H1 (cell line): ENCODE results near the gene RALGAPA1. TPM values are rescaled to one million over a fixed set of nuclear protein-coding genes. Genes with fewer than 3 reads are reported as not detected.

Experiments used
- CTCF ChIA-PET: fragments of 300-600 bp; sonication (Branson Sonifier 250); formaldehyde crosslinking; loops from one replicate; lab custom pipeline; 2021; ENCODE audit not compliant: partially characterized antibody; lab: Charles Lee
- POLR2A ChIA-PET: fragments of 300-600 bp; sonication (Branson Sonifier 250); formaldehyde crosslinking; loops from one replicate; lab custom pipeline; 2021; ENCODE audit warnings: inconsistent platforms; ENCODE audit not compliant: partially characterized antibody; lab: Charles Lee
- DNase-seq, 2 experiments: peaks; one replicate each; pipeline versions ENCODE4 v3.0.0 to v3.0.0-alpha.2; 2010 to 2022; ENCODE audit warnings: low spot score in 2 of 2, low read depth in 1 of 2, mixed read lengths in 1 of 2
- FAIRE-seq: peaks from 2 replicates; lab custom pipeline; 2011; peaks lifted over from hg19 to GRCh38; lab: Jason Lieb, UNC
- H2AFZ ChIP-seq: 2 replicates; pipeline ENCODE4 v1.8.1; 2012; ENCODE audit warnings: low read length, inconsistent platforms
- H2AK5ac ChIP-seq: 2 replicates; pipeline ENCODE4 v1.6.1; 2013; ENCODE audit warnings: low read depth, low read length
- H2BK120ac ChIP-seq: replicated peaks from 2 replicates; pipeline ENCODE3; 2013; ENCODE audit warnings: low read depth, low read length, inconsistent platforms
- H2BK12ac ChIP-seq: 2 replicates; pipeline ENCODE4 v1.6.1; 2013; ENCODE audit warnings: low read depth, low read length
- H2BK15ac ChIP-seq: 2 replicates; pipeline ENCODE4 v1.6.1; 2013; ENCODE audit warnings: low read length
- H2BK20ac ChIP-seq: 2 replicates; pipeline ENCODE4 v1.6.1; 2013; ENCODE audit warnings: low read length
- H2BK5ac ChIP-seq: 2 replicates; pipeline ENCODE4 v1.6.1; 2013; ENCODE audit warnings: low read depth, low read length
- H3K14ac ChIP-seq: 2 replicates; pipeline ENCODE4 v1.6.1; 2013; ENCODE audit warnings: inconsistent platforms; ENCODE audit not compliant: insufficient read length
- H3K18ac ChIP-seq: 2 replicates; pipeline ENCODE4 v1.6.1; 2013; ENCODE audit warnings: low read length; ENCODE audit errors: extremely low read depth
- H3K23ac ChIP-seq: 2 replicates; pipeline ENCODE4 v1.6.1; 2013; ENCODE audit warnings: inconsistent platforms; ENCODE audit not compliant: insufficient read length
- H3K23me2 ChIP-seq: 2 replicates; pipeline ENCODE4 v1.6.1; 2013; ENCODE audit warnings: low read depth, low read length
- H3K27ac ChIP-seq: 2 replicates; pipeline ENCODE4 v1.6.1; 2011; ENCODE audit warnings: low read depth, low read length, inconsistent platforms
- H3K27me3 ChIP-seq, 4 experiments: replicated peaks in 1 of 4; 1 replicate in 1 of 4; 2 replicates in 3 of 4; pipeline versions ENCODE4 v1.6.1 to v1.8.1; 2011 to 2013; ENCODE audit warnings: low read length in 3 of 4, mild to moderate bottlenecking in 3 of 4, inconsistent platforms in 2 of 4, mixed read lengths in 2 of 4, moderate library complexity in 1 of 4; ENCODE audit not compliant: control insufficient read depth in 3 of 4, insufficient read depth in 3 of 4; ENCODE audit errors: extremely low read depth in 1 of 4
- H3K36me3 ChIP-seq, 4 experiments: 2 replicates each; pipeline versions ENCODE4 v1.6.1 to v1.8.1; 2011 to 2013; ENCODE audit warnings: mild to moderate bottlenecking in 4 of 4, low read length in 3 of 4, moderate library complexity in 2 of 4, control low read depth in 1 of 4, inconsistent platforms in 1 of 4; ENCODE audit not compliant: insufficient read depth in 4 of 4, control insufficient read depth in 2 of 4
- H3K4ac ChIP-seq: replicated peaks from 2 replicates; pipeline ENCODE3; 2013; ENCODE audit warnings: low read length, low read depth, mixed read lengths, inconsistent platforms; ENCODE audit not compliant: insufficient read length
- H3K4me1 ChIP-seq, 4 experiments: replicated peaks in 1 of 4; 1 replicate in 1 of 4; 2 replicates in 3 of 4; pipeline versions ENCODE4 v1.6.1 to v1.8.1; 2011 to 2013; ENCODE audit warnings: low read length in 3 of 4, inconsistent platforms in 2 of 4, mixed read lengths in 1 of 4; ENCODE audit not compliant: insufficient read depth in 4 of 4, control insufficient read depth in 3 of 4
- H3K4me2 ChIP-seq, 2 experiments: 2 replicates each; pipeline versions ENCODE4 v1.6.1 to v1.8.1; 2011 to 2013; ENCODE audit warnings: low read depth in 2 of 2, low read length in 2 of 2, control low read depth in 1 of 2, inconsistent platforms in 1 of 2, mild to moderate bottlenecking in 1 of 2; ENCODE audit not compliant: insufficient read depth in 1 of 2
- H3K4me3 ChIP-seq, 4 experiments: fragments of 200-600, 300-600 bp in 1 of 4; sonication (generic), shearing (Covaris generic), sonication (Bioruptor Twin) in 1 of 4; 2 replicates each; pipeline versions ENCODE4 v1.5.1 to v1.8.1; 2011 to 2016; ENCODE audit warnings: low read length in 4 of 4, low read depth in 3 of 4, control low read depth in 2 of 4, inconsistent platforms in 2 of 4, mild to moderate bottlenecking in 2 of 4, mixed read lengths in 1 of 4, moderate library complexity in 1 of 4; ENCODE audit not compliant: insufficient read depth in 2 of 4; ENCODE audit errors: extremely low read depth in 1 of 4
- H3K56ac ChIP-seq: replicated peaks from 2 replicates; pipeline ENCODE3; 2013; ENCODE audit warnings: low read depth, mild to moderate bottlenecking, mixed read lengths, low read length, inconsistent platforms; ENCODE audit not compliant: insufficient read length
- H3K79me1 ChIP-seq: 2 replicates; pipeline ENCODE4 v1.6.1; 2013; ENCODE audit warnings: low read depth, low read length, control low read depth
- H3K79me2 ChIP-seq, 2 experiments: 2 replicates each; pipeline versions ENCODE4 v1.6.1 to v1.8.1; 2012 to 2013; ENCODE audit warnings: low read length in 2 of 2, mild to moderate bottlenecking in 2 of 2, inconsistent platforms in 1 of 2; ENCODE audit not compliant: insufficient read depth in 2 of 2, control insufficient read depth in 1 of 2
- H3K9ac ChIP-seq, 4 experiments: replicated peaks in 1 of 4; 1 replicate in 1 of 4; 2 replicates in 3 of 4; pipeline versions ENCODE4 v1.6.1 to v1.8.1; 2011 to 2013; ENCODE audit warnings: low read depth in 3 of 4, low read length in 3 of 4, control low read depth in 2 of 4, mild to moderate bottlenecking in 2 of 4, moderate library complexity in 2 of 4, inconsistent platforms in 1 of 4; ENCODE audit errors: extremely low read depth in 1 of 4
- H3K9me3 ChIP-seq, 2 experiments: 2 replicates each; pipeline versions ENCODE4 v1.6.1 to v1.8.1; 2012 to 2013; ENCODE audit warnings: mild to moderate bottlenecking in 2 of 2, moderate library complexity in 2 of 2, control low read depth in 1 of 2, inconsistent platforms in 1 of 2, low read depth in 1 of 2, low read length in 1 of 2, mixed read lengths in 1 of 2; ENCODE audit not compliant: insufficient read depth in 2 of 2
- H4K20me1 ChIP-seq, 2 experiments: replicated peaks in 1 of 2; 2 replicates each; pipeline versions ENCODE3 to v1.8.1; 2011 to 2013; ENCODE audit warnings: inconsistent platforms in 2 of 2, low read length in 2 of 2, mild to moderate bottlenecking in 1 of 2; ENCODE audit not compliant: insufficient read depth in 2 of 2, control insufficient read depth in 1 of 2
- H4K5ac ChIP-seq: 2 replicates; pipeline ENCODE4 v1.6.1; 2013; ENCODE audit warnings: low read length, low read depth, mixed read lengths, inconsistent platforms; ENCODE audit not compliant: insufficient read length
- H4K8ac ChIP-seq: 2 replicates; pipeline ENCODE4 v1.8.0; 2013; ENCODE audit warnings: mild to moderate bottlenecking, moderate library complexity, low read length, inconsistent platforms; ENCODE audit not compliant: insufficient read depth; ENCODE audit errors: extremely low read depth
- H4K91ac ChIP-seq: replicated peaks from 2 replicates; pipeline ENCODE3; 2013; ENCODE audit warnings: low read length, mixed read lengths, inconsistent platforms; ENCODE audit not compliant: insufficient read length
- BRCA1 ChIP-seq: IDR thresholded peaks from 2 replicates; pipeline ENCODE4 v1.6.1; 2012; ENCODE audit warnings: low read depth, low read length, improper control_type of control experiment
- CHD2 ChIP-seq: IDR thresholded peaks from 2 replicates; pipeline ENCODE4 v1.6.1; 2012; ENCODE audit warnings: low read length, improper control_type of control experiment
- CTCF ChIP-seq, 3 experiments: IDR thresholded peaks; 1 replicate in 2 of 3; 2 replicates in 1 of 3; pipeline versions ENCODE4 v1.5.1 to v1.6.1; 2011; ENCODE audit warnings: low read length in 3 of 3, mild to moderate bottlenecking in 3 of 3, inconsistent platforms in 2 of 3, low read depth in 1 of 3, moderate library complexity in 1 of 3; ENCODE audit not compliant: insufficient read depth in 1 of 3; ENCODE audit errors: control extremely low read depth in 1 of 3
- EP300 ChIP-seq, 2 experiments: IDR thresholded peaks; 1 replicate in 1 of 2; 2 replicates in 1 of 2; pipeline ENCODE4 v1.6.1; 2011 to 2012; ENCODE audit warnings: low read depth in 2 of 2, low read length in 2 of 2, mild to moderate bottlenecking in 2 of 2, borderline replicate concordance in 1 of 2, inconsistent platforms in 1 of 2, moderate library complexity in 1 of 2
- KDM4A ChIP-seq: IDR thresholded peaks from one replicate; pipeline ENCODE4 v1.7.1; 2012; ENCODE audit warnings: low read depth, mild to moderate bottlenecking, moderate library complexity, low read length, inconsistent platforms; ENCODE audit not compliant: severe bottlenecking
- MAX ChIP-seq: IDR thresholded peaks from 2 replicates; pipeline ENCODE4 v1.6.1; 2012; ENCODE audit warnings: inconsistent platforms
- TBP ChIP-seq: IDR thresholded peaks from 2 replicates; pipeline ENCODE4 v1.6.1; 2011; ENCODE audit warnings: low read depth, low read length, improper control_type of control experiment
- TCF12 ChIP-seq: IDR thresholded peaks from 2 replicates; pipeline ENCODE4 v1.6.1; 2011; ENCODE audit warnings: low read depth, mild to moderate bottlenecking, low read length
- YY1 ChIP-seq: IDR thresholded peaks from 2 replicates; pipeline ENCODE4 v1.6.1; 2011; ENCODE audit warnings: low read depth, mild to moderate bottlenecking, low read length
- ZNF274 ChIP-seq: IDR thresholded peaks from 2 replicates; pipeline ENCODE4 v1.7.0; 2012; ENCODE audit warnings: low read length, borderline replicate concordance; ENCODE audit errors: extremely low read depth
- polyA plus RNA-seq, 7 experiments: library from polyadenylated mRNA; depleted of rRNA in 3 of 7; stranded (reverse) in 5 of 7; unstranded in 2 of 7; fragments of >200 nt in 5 of 7; fragments of 200-250 nt in 2 of 7; gene quantifications; 1 replicate in 5 of 7; 2 replicates in 1 of 7; 4 replicates in 1 of 7; pipeline versions ENCODE4 v1.2.1 to v1.2.3, GENCODE V29; 2011 to 2013; ENCODE audit warnings: missing spikeins in 2 of 7, mixed read lengths in 2 of 7
- total RNA-seq: library from RNA; stranded (reverse); fragmentation: NEBNext Ultra II Directional; extraction: Animal tissue kit (Norgen Biotek cat#: 25700); gene quantifications from 2 replicates; pipeline ENCODE4 v1.2.1, GENCODE V29; 2021

The RALGAPA1 gene
- total and polyA plus RNA-seq, 2 of the 8 experiments (the other 6 are each of a cell fraction or from before 2014, with no cell fraction given), result 4.2 to 26.7 TPM

GRCh38 chr14:35643513-35643912 lies 165.6 kb downstream of the RALGAPA1 start:
- H3K79me2 ChIP-seq, result no peaks in the 10 kb centered on the region
- CTCF ChIA-PET, result no interaction called here
- H3K23ac ChIP-seq, result no peak overlapping the region
- H4K91ac ChIP-seq, result no peak overlapping the region
- DNase-seq (no peak), FAIRE-seq (no peak)
- H2BK5ac ChIP-seq, result no peak overlapping the region
- no peak overlapping the region for H4K8ac ChIP-seq
- no peak overlapping the region for H3K4me2 ChIP-seq
- no peak overlapping the region for H3K4ac ChIP-seq
- no peak overlapping the region for H2AK5ac ChIP-seq
- no peak overlapping the region for H3K18ac ChIP-seq
- H3K9ac ChIP-seq, result no peak overlapping the region
- peaks cover 0 to 1% of the 10 kb centered on the region in 2 experiments for H4K20me1 ChIP-seq
- H3K23me2 ChIP-seq, result no peaks in the 10 kb centered on the region
- H3K27me3 ChIP-seq, result no peaks in the 10 kb centered on the region
- H3K4me3 ChIP-seq, result no peak overlapping the region
- peaks cover 0 to 3% of the 10 kb centered on the region in 2 experiments; a peak in 1 of 4 replicates for H3K9me3 ChIP-seq
- TF ChIP-seq EP300 (IDR thresholded peaks at IDR 0.05; ENCODE audit: borderline replicate concordance in 1 of 2, low read depth in 2 of 2, low read length in 2 of 2) (no peak), TCF12 (no peak), MAX (no peak), CHD2 (no peak), KDM4A (no peak), ZNF274 (no peak), BRCA1 (no peak), CTCF (IDR thresholded peaks at IDR 0.05; ENCODE audit: control extremely low read depth in 1 of 3, insufficient read depth in 1 of 3, low read depth in 1 of 3, low read length in 3 of 3) (no peak), TBP (no peak), YY1 (no peak)
- H3K27ac ChIP-seq, result no peak overlapping the region
- no peak overlapping the region for H3K14ac ChIP-seq
- no peak overlapping the region for H4K5ac ChIP-seq
- H2BK120ac ChIP-seq, result no peak overlapping the region
- no peaks in the 10 kb centered on the region for H3K79me1 ChIP-seq
- no peak overlapping the region for H2BK20ac ChIP-seq
- H2BK15ac ChIP-seq, result no peak overlapping the region
- H3K56ac ChIP-seq, result no peak overlapping the region
- no peak overlapping the region for H2BK12ac ChIP-seq
- H2AFZ ChIP-seq, result no peak overlapping the region
- H3K36me3 ChIP-seq, result peaks cover 0 to 2% (median 0%) of the 10 kb centered on the region in 4 experiments; a peak in 1 of 8 replicates
- POLR2A ChIA-PET, result no interaction called here
- H3K4me1 ChIP-seq, result no peaks in the 10 kb centered on the region
